ENCODE data around the gene CDK4.

- no peak for TF ChIP-seq ZBTB46 (CRISPR knock-in tag; IDR thresholded peaks at IDR 0.05; ENCODE audit: borderline replicate concordance)
- no peak for TF ChIP-seq CTCF (CRISPR knock-in tag; IDR thresholded peaks at IDR 0.05)
- no peak for TF ChIP-seq JUNB (CRISPR knock-in tag; IDR thresholded peaks at IDR 0.05; ENCODE audit: borderline replicate concordance)
- no peak for TF ChIP-seq NCOA1 (CRISPR knock-in tag; IDR thresholded peaks at IDR 0.05)
- TF ChIP-seq ZNF776 (CRISPR knock-in tag; IDR thresholded peaks at IDR 0.05): no peak
- TF ChIP-seq THRA (CRISPR knock-in tag; IDR thresholded peaks at IDR 0.05; ENCODE audit: borderline replicate concordance): no peak
- no peak for TF ChIP-seq SP140L (CRISPR knock-in tag; IDR thresholded peaks at IDR 0.05; ENCODE audit: borderline replicate concordance)
- no peak for TF ChIP-seq ZNF644 (CRISPR knock-in tag; IDR thresholded peaks at IDR 0.05; ENCODE audit: low read depth)
- no peak for TF ChIP-seq TARDBP (CRISPR knock-in tag; IDR thresholded peaks at IDR 0.05)
These were observed 22.9 kb upstream of the CDK4 start for GRCh38 chr12:57775044-57775443.
